ENCODE results near the gene KLF2.

DNA sequence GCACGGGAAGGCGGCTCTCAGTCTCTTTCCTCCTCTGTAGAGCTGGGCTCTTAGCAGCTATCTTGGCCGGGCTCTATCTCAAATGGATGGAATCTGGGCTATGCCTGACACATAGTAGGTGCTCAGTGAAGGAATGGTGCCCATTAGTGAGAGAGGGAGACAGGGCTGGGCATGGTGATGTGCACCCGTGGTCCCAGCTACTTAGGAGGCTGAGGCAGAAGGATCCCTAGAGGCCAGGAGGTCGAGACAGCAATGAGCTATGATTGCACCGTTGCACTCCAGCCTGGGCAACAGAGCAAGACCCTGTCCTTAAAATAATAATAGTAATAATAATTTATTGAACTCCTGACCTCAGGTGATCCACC, 14.7 kb downstream of the KLF2 start:
- TF ChIP-seq POLR2A (IDR thresholded peaks at IDR 0.05; ENCODE audit: low read depth) = no peak
- TF ChIP-seq EP300 (IDR thresholded peaks at IDR 0.05) = no peak
- TF ChIP-seq CTCF (IDR thresholded peaks at IDR 0.05) = no peak
